GM18858 (cell line): ENCODE measurements around the gene ERCC8.
"Not testable (repeated sequence)": the region's sequence is repeated elsewhere in the genome, so short reads cannot be mapped to it uniquely, and the experiment has no call there.

ENCODE experiments used
- ATAC-seq: cut with Tn5 transposase; IDR thresholded peaks from one replicate; pipeline ENCODE4 v1.9.1; 2021; ENCODE audit not compliant: unreplicated experiment

Gene ERCC8

GRCh38 chr5:60944904-60945812 lies at the start of gene ERCC8, which contains the start of gene NDUFAF2:
TSS of gene ERCC8 (minus strand) at chr5:60945070. CDS start at chr5:60945008, 62 bp downstream.
TSS of gene NDUFAF2 (plus strand) at chr5:60945205. CDS start at chr5:60945256, 51 bp downstream.
- peak; percentile 99 for ATAC-seq

GRCh38 chr5:60993875-60994571 lies 49.2 kb upstream of the ERCC8 start:
- ATAC-seq = no peak

- no peak for ATAC-seq
Observed at GRCh38 chr5:60993425-60993824, 48.6 kb upstream of the ERCC8 start.

- ATAC-seq = no peak
Observed at GRCh38 chr5:60992871-60993270, 48.0 kb upstream of the ERCC8 start.

GRCh38 chr5:60989790-60990189 lies 44.9 kb upstream of the ERCC8 start:
- no peak for ATAC-seq

GRCh38 chr5:60982127-60982526 lies 37.3 kb upstream of the ERCC8 start:
- ATAC-seq = not testable (repeated sequence)

- ATAC-seq = no peak
Observed at GRCh38 chr5:60980511-60980910, 35.6 kb upstream of the ERCC8 start.

- no peak for ATAC-seq
Observed at GRCh38 chr5:60978968-60979367, 34.1 kb upstream of the ERCC8 start.

- no peak for ATAC-seq
Observed at GRCh38 chr5:60977956-60978737, 33.3 kb upstream of the ERCC8 start.

GRCh38 chr5:60972231-60972630 lies 27.4 kb upstream of the ERCC8 start:
- ATAC-seq = no peak

- ATAC-seq = no peak
Observed at GRCh38 chr5:60961685-60962084, 16.8 kb upstream of the ERCC8 start.

- no peak for ATAC-seq
Observed at GRCh38 chr5:60960591-60960990, 15.7 kb upstream of the ERCC8 start.

- ATAC-seq = no peak
Observed at GRCh38 chr5:60959156-60959555, 14.3 kb upstream of the ERCC8 start.

- ATAC-seq = no peak
Observed at GRCh38 chr5:60958712-60959111, 13.8 kb upstream of the ERCC8 start.

- ATAC-seq = no peak
Observed at GRCh38 chr5:60958088-60958487, 13.2 kb upstream of the ERCC8 start.

- no peak for ATAC-seq
Observed at GRCh38 chr5:60955239-60955638, 10.4 kb upstream of the ERCC8 start.

- no peak for ATAC-seq
Observed at GRCh38 chr5:60948738-60949137, 3.9 kb upstream of the ERCC8 start.

GRCh38 chr5:60945813-60946187 lies 930 bp upstream of the ERCC8 start:
- ATAC-seq = peak; percentile 18

- no peak for ATAC-seq
Observed at GRCh38 chr5:60943624-60944023, 1.2 kb downstream of the ERCC8 start.

- no peak for ATAC-seq
Observed at GRCh38 chr5:60929024-60929423, 15.8 kb downstream of the ERCC8 start.

GRCh38 chr5:60927450-60927849 lies 17.4 kb downstream of the ERCC8 start:
- ATAC-seq = no peak
